Suprapubic skin (tissue), 3 donors: ENCODE results near the gene RHEB.

Experiments used
- CTCF ChIP-seq, 2 donors: fragments of 200-600 bp in 1 of 2; fragments of 450-650 bp in 1 of 2; sonication (generic) in 1 of 2; IDR thresholded peaks; one replicate each; pipeline ENCODE4 v1.5.1; 2016 to 2019; ENCODE audit warnings: antibody characterized with exemption in 2 of 2, mild to moderate bottlenecking in 1 of 2, moderate library complexity in 1 of 2
- POLR2AphosphoS5 ChIP-seq, 3 donors: sonication (generic); formaldehyde crosslinking; IDR thresholded peaks; one replicate each; pipeline ENCODE4 v1.6.1; 2017; ENCODE audit warnings: antibody characterized with exemption in 3 of 3

- no peak for TF ChIP-seq CTCF (IDR thresholded peaks at IDR 0.05)
- no peak for TF ChIP-seq POLR2AphosphoS5 (IDR thresholded peaks at IDR 0.05)
These were observed 99.6 kb downstream of the RHEB start for GRCh38 chr7:151420144-151420543.
